ENCODE data around the gene ACAD11. TPM values are rescaled to one million over a fixed set of nuclear protein-coding genes. Genes with fewer than 3 reads are reported as not detected.

Gene ACAD11
- total and polyA plus RNA-seq, 4 donors = 52.2 to 357 (median 65.6) TPM

DNA sequence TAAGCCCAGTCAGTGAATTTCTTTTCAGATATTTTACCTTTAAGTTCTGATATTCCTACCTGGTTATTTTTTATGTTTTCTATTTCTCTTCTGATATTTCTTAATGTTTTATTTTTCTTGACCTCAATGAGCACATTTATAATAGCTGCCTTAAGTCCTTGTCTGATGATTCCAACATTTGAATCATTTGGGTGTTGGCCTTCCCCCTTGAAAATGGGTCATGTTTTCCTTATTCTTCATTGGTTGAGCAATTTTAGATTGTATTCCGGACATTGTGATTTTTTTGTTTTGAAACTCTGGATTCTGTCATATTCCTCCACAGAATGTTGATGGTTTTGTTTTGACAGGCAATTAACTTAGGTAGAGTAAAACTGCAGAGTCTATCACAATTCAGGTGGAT is 72.2 kb downstream of the ACAD11 start:
- DNase-seq (ENCODE audit: low spot score) = no peak
- H3K27ac ChIP-seq (ENCODE audit: low read depth in 1 of 2, low read length in 2 of 2) = no peak overlapping the region
- no peak for TF ChIP-seq RXRA (IDR thresholded peaks at IDR 0.05)
- no peaks in the 10 kb centered on the region for H3K4me1 ChIP-seq (ENCODE audit: control insufficient read depth in 4 of 4, insufficient read depth in 4 of 4, low read length in 3 of 4)
- 90% methylated on average over 1 of the region's 1 CpG for WGBS
- no peaks in the 10 kb centered on the region for H3K27me3 ChIP-seq (ENCODE audit: control insufficient read depth in 4 of 4, insufficient read depth in 4 of 4, low read length in 3 of 4)
- H3K36me3 ChIP-seq (ENCODE audit: control insufficient read depth in 4 of 4, insufficient read depth in 3 of 4, low read depth in 1 of 4, low read length in 3 of 4) = peaks cover 3 to 9% (median 4%) of the 10 kb centered on the region in 4 donors
- H3K4me3 ChIP-seq (ENCODE audit: low read depth in 1 of 3, low read length in 3 of 3) = no peak overlapping the region
- no peaks in the 10 kb centered on the region for H3K9me3 ChIP-seq (ENCODE audit: control insufficient read depth in 4 of 4, low read length in 3 of 4)
- no peak overlapping the region for H3K9ac ChIP-seq (ENCODE audit: low read depth in 1 of 2, low read length in 2 of 2)

DNA sequence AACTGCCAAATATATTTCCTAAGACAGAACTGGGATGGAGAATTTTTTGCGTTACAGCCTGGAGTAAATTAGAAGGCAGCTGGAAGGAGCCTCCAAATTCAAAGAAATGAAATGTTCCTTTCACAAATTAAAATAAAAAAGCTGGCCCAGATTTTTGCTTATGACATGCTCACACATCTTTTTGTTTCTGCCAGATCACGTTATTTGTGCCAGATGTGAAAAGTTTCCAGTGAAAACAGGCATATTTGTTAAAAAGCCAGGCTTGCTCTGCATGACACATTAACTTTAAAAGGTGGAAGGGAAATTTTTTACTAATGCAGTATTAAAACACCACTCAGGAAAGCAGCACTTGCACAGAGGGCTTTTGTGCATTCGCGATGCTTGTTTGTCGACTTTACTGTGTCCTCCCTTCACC is 85.8 kb downstream of the ACAD11 start:
- 91% methylated on average over 5 of the region's 5 CpGs for WGBS
- no peaks in the 10 kb centered on the region for H3K9me3 ChIP-seq (ENCODE audit: control insufficient read depth in 4 of 4, low read length in 3 of 4)
- TF ChIP-seq HNF4A (conservative IDR thresholded peaks at IDR 0.05) (no peak), NR2F2 (IDR thresholded peaks at IDR 0.05) (no peak), TAF1 (conservative IDR thresholded peaks at IDR 0.05) (no peak), CTCF (IDR thresholded peaks at IDR 0.05; ENCODE audit: low read depth, low read length, missing input control) (no peak), YY1 (IDR thresholded peaks at IDR 0.05) (no peak), ATF3 (IDR thresholded peaks at IDR 0.05) (no peak), RAD21 (IDR thresholded peaks at IDR 0.05) (no peak), FOXA2 (IDR thresholded peaks at IDR 0.05) (no peak), RXRA (IDR thresholded peaks at IDR 0.05) (no peak)
- TF ChIP-seq, protein P1, sequence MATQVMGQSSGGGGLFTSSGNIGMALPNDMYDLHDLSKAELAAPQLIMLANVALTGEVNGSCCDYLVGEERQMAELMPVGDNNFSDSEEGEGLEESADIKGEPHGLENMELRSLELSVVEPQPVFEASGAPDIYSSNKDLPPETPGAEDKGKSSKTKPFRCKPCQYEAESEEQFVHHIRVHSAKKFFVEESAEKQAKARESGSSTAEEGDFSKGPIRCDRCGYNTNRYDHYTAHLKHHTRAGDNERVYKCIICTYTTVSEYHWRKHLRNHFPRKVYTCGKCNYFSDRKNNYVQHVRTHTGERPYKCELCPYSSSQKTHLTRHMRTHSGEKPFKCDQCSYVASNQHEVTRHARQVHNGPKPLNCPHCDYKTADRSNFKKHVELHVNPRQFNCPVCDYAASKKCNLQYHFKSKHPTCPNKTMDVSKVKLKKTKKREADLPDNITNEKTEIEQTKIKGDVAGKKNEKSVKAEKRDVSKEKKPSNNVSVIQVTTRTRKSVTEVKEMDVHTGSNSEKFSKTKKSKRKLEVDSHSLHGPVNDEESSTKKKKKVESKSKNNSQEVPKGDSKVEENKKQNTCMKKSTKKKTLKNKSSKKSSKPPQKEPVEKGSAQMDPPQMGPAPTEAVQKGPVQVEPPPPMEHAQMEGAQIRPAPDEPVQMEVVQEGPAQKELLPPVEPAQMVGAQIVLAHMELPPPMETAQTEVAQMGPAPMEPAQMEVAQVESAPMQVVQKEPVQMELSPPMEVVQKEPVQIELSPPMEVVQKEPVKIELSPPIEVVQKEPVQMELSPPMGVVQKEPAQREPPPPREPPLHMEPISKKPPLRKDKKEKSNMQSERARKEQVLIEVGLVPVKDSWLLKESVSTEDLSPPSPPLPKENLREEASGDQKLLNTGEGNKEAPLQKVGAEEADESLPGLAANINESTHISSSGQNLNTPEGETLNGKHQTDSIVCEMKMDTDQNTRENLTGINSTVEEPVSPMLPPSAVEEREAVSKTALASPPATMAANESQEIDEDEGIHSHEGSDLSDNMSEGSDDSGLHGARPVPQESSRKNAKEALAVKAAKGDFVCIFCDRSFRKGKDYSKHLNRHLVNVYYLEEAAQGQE (IDR thresholded peaks at IDR 0.05) = no peak
- TF ChIP-seq, protein P2, sequence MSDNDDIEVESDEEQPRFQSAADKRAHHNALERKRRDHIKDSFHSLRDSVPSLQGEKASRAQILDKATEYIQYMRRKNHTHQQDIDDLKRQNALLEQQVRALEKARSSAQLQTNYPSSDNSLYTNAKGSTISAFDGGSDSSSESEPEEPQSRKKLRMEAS (IDR thresholded peaks at IDR 0.05) = no peak
- TF ChIP-seq, protein P3, sequence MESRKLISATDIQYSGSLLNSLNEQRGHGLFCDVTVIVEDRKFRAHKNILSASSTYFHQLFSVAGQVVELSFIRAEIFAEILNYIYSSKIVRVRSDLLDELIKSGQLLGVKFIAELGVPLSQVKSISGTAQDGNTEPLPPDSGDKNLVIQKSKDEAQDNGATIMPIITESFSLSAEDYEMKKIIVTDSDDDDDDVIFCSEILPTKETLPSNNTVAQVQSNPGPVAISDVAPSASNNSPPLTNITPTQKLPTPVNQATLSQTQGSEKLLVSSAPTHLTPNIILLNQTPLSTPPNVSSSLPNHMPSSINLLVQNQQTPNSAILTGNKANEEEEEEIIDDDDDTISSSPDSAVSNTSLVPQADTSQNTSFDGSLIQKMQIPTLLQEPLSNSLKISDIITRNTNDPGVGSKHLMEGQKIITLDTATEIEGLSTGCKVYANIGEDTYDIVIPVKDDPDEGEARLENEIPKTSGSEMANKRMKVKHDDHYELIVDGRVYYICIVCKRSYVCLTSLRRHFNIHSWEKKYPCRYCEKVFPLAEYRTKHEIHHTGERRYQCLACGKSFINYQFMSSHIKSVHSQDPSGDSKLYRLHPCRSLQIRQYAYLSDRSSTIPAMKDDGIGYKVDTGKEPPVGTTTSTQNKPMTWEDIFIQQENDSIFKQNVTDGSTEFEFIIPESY (IDR thresholded peaks at IDR 0.05) = no peak
- H3K27ac ChIP-seq (ENCODE audit: low read depth in 1 of 2, low read length in 2 of 2) = no peak overlapping the region
- DNase-seq (ENCODE audit: low spot score) = no peak
- no peak overlapping the region for H3K4me3 ChIP-seq (ENCODE audit: low read depth in 1 of 3, low read length in 3 of 3)
- H3K36me3 ChIP-seq (ENCODE audit: control insufficient read depth in 4 of 4, insufficient read depth in 3 of 4, low read depth in 1 of 4, low read length in 3 of 4) = peaks cover 4 to 62% (median 48%) of the 10 kb centered on the region in 4 donors
- H3K9ac ChIP-seq (ENCODE audit: low read depth in 1 of 2, low read length in 2 of 2) = no peak overlapping the region
- H3K27me3 ChIP-seq (ENCODE audit: control insufficient read depth in 4 of 4, insufficient read depth in 4 of 4, low read length in 3 of 4) = no peaks in the 10 kb centered on the region
- no peaks in the 10 kb centered on the region for H3K4me1 ChIP-seq (ENCODE audit: control insufficient read depth in 4 of 4, insufficient read depth in 4 of 4, low read length in 3 of 4)

Data from liver (tissue), 9 donors.